Endodermal cell (in vitro differentiated cells): ENCODE results near the gene ELN. TPM values are rescaled to one million over a fixed set of nuclear protein-coding genes. Genes with fewer than 3 reads are reported as not detected.

Experiments used
- DNase-seq: peaks from one replicate; pipeline ENCODE4 v3.0.0-alpha.2; 2017
- H3K27ac ChIP-seq: 2 replicates; pipeline ENCODE4 v1.5.1; 2013; ENCODE audit warnings: mild to moderate bottlenecking, low read depth, low read length, moderate library complexity
- H3K27me3 ChIP-seq: 2 replicates; pipeline ENCODE4 v1.6.1; 2013; ENCODE audit warnings: mild to moderate bottlenecking, low read length, moderate library complexity; ENCODE audit not compliant: insufficient read depth, control insufficient read depth, poor library complexity, severe bottlenecking
- H3K36me3 ChIP-seq: 2 replicates; pipeline ENCODE4 v1.7.0; 2013; ENCODE audit warnings: mild to moderate bottlenecking, low read length, moderate library complexity; ENCODE audit not compliant: control insufficient read depth, insufficient read depth
- H3K4me1 ChIP-seq: one replicate; pipeline ENCODE4 v1.7.0; 2013; ENCODE audit warnings: low read length; ENCODE audit not compliant: control insufficient read depth, insufficient read depth
- H3K4me3 ChIP-seq: 2 replicates; pipeline ENCODE4 v1.5.1; 2013; ENCODE audit warnings: mild to moderate bottlenecking, low read length, moderate library complexity
- H3K9ac ChIP-seq: 2 replicates; pipeline ENCODE4 v1.6.1; 2013; ENCODE audit warnings: mild to moderate bottlenecking, low read length, moderate library complexity; ENCODE audit not compliant: poor library complexity, severe bottlenecking; ENCODE audit errors: extremely low read depth
- H3K9me3 ChIP-seq: 2 replicates; pipeline ENCODE4 v1.6.1; 2013; ENCODE audit warnings: mild to moderate bottlenecking, low read length, moderate library complexity; ENCODE audit not compliant: control insufficient read depth
- H3K27ac Mint-ChIP-seq: 2 replicates; pipeline ENCODE4 v1.8.0; 2020; ENCODE audit warnings: mixed read lengths
- H3K27me3 Mint-ChIP-seq: 2 replicates; pipeline ENCODE4 v1.8.0; 2021; ENCODE audit warnings: mild to moderate bottlenecking, mixed read lengths; ENCODE audit not compliant: insufficient read depth
- H3K36me3 Mint-ChIP-seq: 2 replicates; pipeline ENCODE4 v1.8.0; 2020; ENCODE audit warnings: low read depth, mixed read lengths
- H3K4me1 Mint-ChIP-seq: 2 replicates; pipeline ENCODE4 v1.8.0; 2020; ENCODE audit warnings: mixed read lengths
- H3K4me3 Mint-ChIP-seq: 2 replicates; pipeline ENCODE4 v1.8.0; 2020; ENCODE audit warnings: mild to moderate bottlenecking, moderate library complexity, mixed read lengths
- H3K9me3 Mint-ChIP-seq: 2 replicates; pipeline ENCODE4 v1.8.0; 2020; ENCODE audit warnings: mild to moderate bottlenecking, mixed read lengths
- WGBS, 2 experiments: methylation state at CpG; one replicate each; pipeline versions ENCODE4 v1.1.5 to v1.1.7; 2013; ENCODE audit warnings: missing lambda C conversion rate in 2 of 2, mixed read lengths in 1 of 2; ENCODE audit not compliant: insufficient coverage in 1 of 2, insufficient read length in 1 of 2; 5-methylcytosine and 5-hydroxymethylcytosine counted together
- total RNA-seq, 2 donors: library from RNA; stranded (reverse); fragmentation: NEBNext Ultra II Directional in 1 of 2; extraction: Animal tissue kit (Norgen Biotek cat#: 25700) in 1 of 2; gene quantifications; 2 replicates in 1 of 2; 3 replicates in 1 of 2; pipeline ENCODE4 v1.2.1, GENCODE V29; 2021
- TF ChIP-seq, protein P1 (sequence below): fragments of 200-600 bp; sonication (generic); conservative IDR thresholded peaks from 2 replicates; pipeline ENCODE4 v1.5.0; 2021; ENCODE audit warnings: antibody characterized with exemption, mild to moderate bottlenecking

Gene ELN
- total RNA-seq, 2 donors from 2014 or later = 0.70 to 1.6 TPM

- H3K9me3 ChIP-seq = no peaks in the 10 kb centered on the region
- Mint-ChIP-seq H3K9me3 (no peaks in the 10 kb centered on the region), H3K4me1 (no peaks in the 10 kb centered on the region), H3K36me3 (no peaks in the 10 kb centered on the region), H3K27me3 (no peaks in the 10 kb centered on the region), H3K4me3 (no peak overlapping the region), H3K27ac (no peak overlapping the region)
- no peaks in the 10 kb centered on the region for H3K36me3 ChIP-seq
- no peaks in the 10 kb centered on the region for H3K4me1 ChIP-seq
- H3K9ac ChIP-seq = no peak overlapping the region
- no peaks in the 10 kb centered on the region for H3K27me3 ChIP-seq
- no peak for DNase-seq
- TF ChIP-seq, protein P1, sequence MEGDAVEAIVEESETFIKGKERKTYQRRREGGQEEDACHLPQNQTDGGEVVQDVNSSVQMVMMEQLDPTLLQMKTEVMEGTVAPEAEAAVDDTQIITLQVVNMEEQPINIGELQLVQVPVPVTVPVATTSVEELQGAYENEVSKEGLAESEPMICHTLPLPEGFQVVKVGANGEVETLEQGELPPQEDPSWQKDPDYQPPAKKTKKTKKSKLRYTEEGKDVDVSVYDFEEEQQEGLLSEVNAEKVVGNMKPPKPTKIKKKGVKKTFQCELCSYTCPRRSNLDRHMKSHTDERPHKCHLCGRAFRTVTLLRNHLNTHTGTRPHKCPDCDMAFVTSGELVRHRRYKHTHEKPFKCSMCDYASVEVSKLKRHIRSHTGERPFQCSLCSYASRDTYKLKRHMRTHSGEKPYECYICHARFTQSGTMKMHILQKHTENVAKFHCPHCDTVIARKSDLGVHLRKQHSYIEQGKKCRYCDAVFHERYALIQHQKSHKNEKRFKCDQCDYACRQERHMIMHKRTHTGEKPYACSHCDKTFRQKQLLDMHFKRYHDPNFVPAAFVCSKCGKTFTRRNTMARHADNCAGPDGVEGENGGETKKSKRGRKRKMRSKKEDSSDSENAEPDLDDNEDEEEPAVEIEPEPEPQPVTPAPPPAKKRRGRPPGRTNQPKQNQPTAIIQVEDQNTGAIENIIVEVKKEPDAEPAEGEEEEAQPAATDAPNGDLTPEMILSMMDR = no peak
- H3K4me3 ChIP-seq = no peak overlapping the region
- WGBS, 2 experiments = 92% methylated on average over 14 to 16 of the region's 16 CpGs
- H3K27ac ChIP-seq = no peak overlapping the region
These were observed 41.1 kb downstream of the ELN start for GRCh38 chr7:74069086-74069541.

DNA sequence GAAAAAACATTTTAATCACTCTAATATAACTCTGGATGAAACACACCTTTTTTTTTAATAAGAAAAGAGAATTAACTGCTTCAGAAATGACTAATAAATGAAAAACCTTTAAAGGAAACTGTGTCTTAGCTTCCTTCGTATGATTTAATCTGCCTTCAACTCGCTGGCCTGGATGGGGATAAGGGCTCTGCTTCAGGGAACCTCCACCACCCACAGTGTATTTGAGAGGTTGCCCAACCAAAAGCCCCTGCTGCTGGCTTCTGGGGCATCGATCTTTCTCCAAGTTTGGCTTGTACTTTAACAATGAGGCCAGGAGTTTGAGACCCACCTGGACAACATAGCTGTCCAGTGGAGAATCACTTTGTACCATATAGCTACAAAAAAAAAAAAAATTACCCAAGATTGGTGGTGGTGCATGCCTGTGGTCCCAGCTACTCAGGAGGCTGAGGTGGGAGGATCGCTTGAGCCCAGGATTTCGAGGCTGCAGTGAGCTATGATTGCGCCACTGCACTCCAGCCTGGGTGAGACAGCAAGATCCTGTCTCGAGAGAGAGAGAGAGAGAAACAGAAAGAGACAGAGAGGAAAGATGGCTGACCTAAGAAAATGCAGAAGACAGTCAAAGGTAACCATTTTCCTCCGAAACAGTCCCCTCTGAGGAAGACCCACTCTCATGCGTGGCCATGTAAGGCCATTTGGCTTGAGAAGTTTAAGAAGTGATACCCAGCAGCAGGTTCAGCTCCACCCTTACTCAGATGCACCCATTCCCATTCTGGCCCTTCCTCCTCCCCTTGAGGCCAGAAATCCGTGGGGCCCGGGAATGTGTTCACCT lies 42.0 kb downstream of the ELN start:
- Histone ChIP-seq H3K36me3 (no peaks in the 10 kb centered on the region), H3K9ac (no peak overlapping the region), H3K27ac (no peak overlapping the region), H3K9me3 (no peaks in the 10 kb centered on the region), H3K4me3 (no peak overlapping the region), H3K27me3 (no peaks in the 10 kb centered on the region), H3K4me1 (no peaks in the 10 kb centered on the region)
- Mint-ChIP-seq H3K4me1 (no peaks in the 10 kb centered on the region), H3K27ac (no peak overlapping the region), H3K4me3 (no peak overlapping the region), H3K27me3 (no peaks in the 10 kb centered on the region), H3K36me3 (no peaks in the 10 kb centered on the region), H3K9me3 (no peaks in the 10 kb centered on the region)
- DNase-seq = no peak
- TF ChIP-seq, protein P1 = no peak
- WGBS, 2 experiments = 87 to 88% methylated on average over 9 to 11 of the region's 11 CpGs

- H3K4me3 ChIP-seq = no peak overlapping the region
- no peak overlapping the region for H3K27ac Mint-ChIP-seq
- no peaks in the 10 kb centered on the region for H3K27me3 Mint-ChIP-seq
- H3K36me3 ChIP-seq = no peaks in the 10 kb centered on the region
- H3K27ac ChIP-seq = no peak overlapping the region
- H3K9ac ChIP-seq = no peak overlapping the region
- H3K27me3 ChIP-seq = no peaks in the 10 kb centered on the region
- H3K4me1 ChIP-seq = no peaks in the 10 kb centered on the region
- no peaks in the 10 kb centered on the region for H3K36me3 Mint-ChIP-seq
- DNase-seq = no peak
- H3K9me3 ChIP-seq = no peaks in the 10 kb centered on the region
- 90 to 93% methylated on average over 4 to 6 of the region's 6 CpGs for WGBS, 2 experiments
- TF ChIP-seq, protein P1 = no peak
- H3K9me3 Mint-ChIP-seq = no peaks in the 10 kb centered on the region
- no peak overlapping the region for H3K4me3 Mint-ChIP-seq
- no peaks in the 10 kb centered on the region for H3K4me1 Mint-ChIP-seq
These were observed 42.6 kb downstream of the ELN start for GRCh38 chr7:74070619-74070921.
